ENCODE data around the gene SREBF2.

- TF ChIP-seq POLR2A (IDR thresholded peaks at IDR 0.05; ENCODE audit: low read depth, low read length) (no peak), POLR2AphosphoS5 (IDR thresholded peaks at IDR 0.05; ENCODE audit: low read depth, low read length) (peak; percentile 23; the same call in 1 of the 2 replicates)
These were observed 73.9 kb downstream of the SREBF2 start for GRCh38 chr22:41906822-41907221.

Measured in GM12892 (cell line).